ENCODE results near the gene RPN1. TPM values are rescaled to one million over a fixed set of nuclear protein-coding genes. Genes with fewer than 3 reads are reported as not detected.

The RPN1 gene
- total and polyA plus RNA-seq, 7 donors, result 33.6 to 220 (median 137) TPM

DNA sequence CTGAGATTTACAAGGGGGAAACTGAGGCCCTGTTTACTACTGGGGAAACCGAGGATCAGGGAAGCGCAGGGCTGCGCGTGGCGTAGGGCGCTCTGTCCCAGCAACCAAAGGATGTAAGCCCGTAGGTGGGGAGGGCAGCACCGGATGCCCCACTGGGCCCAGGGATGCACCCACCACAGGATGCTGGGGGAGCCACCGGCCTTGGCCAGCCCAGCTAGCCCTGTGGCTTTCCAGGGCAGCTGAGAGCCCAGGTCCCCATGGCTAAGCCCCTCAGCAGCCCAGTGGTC is 33.4 kb downstream of the RPN1 start:
- peak overlapping the region; percentile 84 to 93 (median 90) for H3K27ac ChIP-seq
- intact Hi-C loops (cut with DNase I), result loop anchor here (1.0 to 5.0 kb wide), 4 partner anchors 33 to 229 kb away; partner anchors contain the start of genes RAB7A and RPN1
- no peaks in the 10 kb centered on the region for H3K27me3 ChIP-seq
- WGBS, 2 donors, result 45 to 62% methylated on average over 9 of the region's 9 CpGs
- peaks cover 0 to 21% (median 18%) of the 10 kb centered on the region in 4 donors for H3K4me1 ChIP-seq
- H3K4me3 ChIP-seq, result peak overlapping the region; percentile 78 to 90 (median 84)
- no peak for TF ChIP-seq POLR2A (IDR thresholded peaks at IDR 0.05)
- no peak for TF ChIP-seq POLR2AphosphoS5 (IDR thresholded peaks at IDR 0.05)
- no peak for TF ChIP-seq EP300 (IDR thresholded peaks at IDR 0.05)
- TF ChIP-seq, protein P1, sequence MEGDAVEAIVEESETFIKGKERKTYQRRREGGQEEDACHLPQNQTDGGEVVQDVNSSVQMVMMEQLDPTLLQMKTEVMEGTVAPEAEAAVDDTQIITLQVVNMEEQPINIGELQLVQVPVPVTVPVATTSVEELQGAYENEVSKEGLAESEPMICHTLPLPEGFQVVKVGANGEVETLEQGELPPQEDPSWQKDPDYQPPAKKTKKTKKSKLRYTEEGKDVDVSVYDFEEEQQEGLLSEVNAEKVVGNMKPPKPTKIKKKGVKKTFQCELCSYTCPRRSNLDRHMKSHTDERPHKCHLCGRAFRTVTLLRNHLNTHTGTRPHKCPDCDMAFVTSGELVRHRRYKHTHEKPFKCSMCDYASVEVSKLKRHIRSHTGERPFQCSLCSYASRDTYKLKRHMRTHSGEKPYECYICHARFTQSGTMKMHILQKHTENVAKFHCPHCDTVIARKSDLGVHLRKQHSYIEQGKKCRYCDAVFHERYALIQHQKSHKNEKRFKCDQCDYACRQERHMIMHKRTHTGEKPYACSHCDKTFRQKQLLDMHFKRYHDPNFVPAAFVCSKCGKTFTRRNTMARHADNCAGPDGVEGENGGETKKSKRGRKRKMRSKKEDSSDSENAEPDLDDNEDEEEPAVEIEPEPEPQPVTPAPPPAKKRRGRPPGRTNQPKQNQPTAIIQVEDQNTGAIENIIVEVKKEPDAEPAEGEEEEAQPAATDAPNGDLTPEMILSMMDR (IDR thresholded peaks at IDR 0.05), result no peak
- H3K36me3 ChIP-seq, result peaks cover 10 to 32% (median 18%) of the 10 kb centered on the region in 4 donors
- DNase-seq, result no peak
- H3K9me3 ChIP-seq, result no peaks in the 10 kb centered on the region

DNA sequence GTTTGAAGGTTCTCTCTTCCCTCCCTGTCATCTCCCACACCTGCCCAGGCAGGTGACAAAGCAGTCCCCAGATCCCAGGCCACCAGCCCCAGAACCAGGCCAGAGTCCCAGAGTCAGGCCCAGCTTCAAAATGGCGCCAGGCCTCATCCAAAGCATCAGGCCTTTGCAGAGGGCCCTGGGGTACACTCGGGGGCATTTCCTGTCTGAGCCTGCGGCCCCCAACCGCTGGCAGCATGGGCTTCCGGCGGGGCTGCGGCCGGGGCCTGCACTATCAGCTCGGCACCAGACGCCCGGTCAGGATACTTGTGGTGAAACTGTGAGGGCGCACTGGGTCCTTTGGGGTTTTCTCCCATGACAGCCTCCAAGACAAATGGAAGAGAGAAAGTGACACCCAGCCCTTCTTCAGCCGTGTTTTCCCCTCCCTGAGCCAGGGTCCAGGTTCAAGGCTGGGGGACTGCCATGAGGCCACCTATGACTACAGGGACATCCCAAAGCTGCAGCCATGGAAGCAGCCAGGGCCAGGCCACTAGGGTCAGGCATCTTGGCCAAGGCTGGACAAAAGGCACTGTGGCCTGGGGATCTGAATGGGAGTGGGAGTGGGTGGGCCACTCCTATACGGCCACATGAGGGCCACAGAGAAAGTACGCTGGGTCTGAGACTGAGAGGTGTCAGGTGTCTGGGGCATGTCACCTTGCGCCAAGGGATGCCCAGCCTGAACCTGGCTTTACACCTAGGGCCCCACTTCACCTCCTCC is 33.9 kb downstream of the RPN1 start:
- intact Hi-C loops (cut with DNase I), result loop anchor here (1.0 to 5.0 kb wide), 4 partner anchors 34 to 230 kb away; partner anchors contain the start of genes RAB7A and RPN1
- peak; percentile 59 for DNase-seq
- H3K9me3 ChIP-seq, result no peaks in the 10 kb centered on the region
- peak overlapping the region in 3 of 4 donors; percentile 78 to 90 (median 85) for H3K4me3 ChIP-seq
- WGBS, 2 donors, result 88 to 90% methylated on average over 16 of the region's 16 CpGs
- no peak for TF ChIP-seq POLR2A (IDR thresholded peaks at IDR 0.05)
- TF ChIP-seq EP300 (IDR thresholded peaks at IDR 0.05), result no peak
- no peak for TF ChIP-seq POLR2AphosphoS5 (IDR thresholded peaks at IDR 0.05)
- TF ChIP-seq, protein P1 (IDR thresholded peaks at IDR 0.05), result no peak
- peak overlapping the region; percentile 84 to 93 (median 90) for H3K27ac ChIP-seq
- peaks cover 7 to 27% (median 13%) of the 10 kb centered on the region in 4 donors for H3K36me3 ChIP-seq
- H3K27me3 ChIP-seq, result no peaks in the 10 kb centered on the region
- peaks cover 0 to 21% (median 18%) of the 10 kb centered on the region in 4 donors for H3K4me1 ChIP-seq

DNA sequence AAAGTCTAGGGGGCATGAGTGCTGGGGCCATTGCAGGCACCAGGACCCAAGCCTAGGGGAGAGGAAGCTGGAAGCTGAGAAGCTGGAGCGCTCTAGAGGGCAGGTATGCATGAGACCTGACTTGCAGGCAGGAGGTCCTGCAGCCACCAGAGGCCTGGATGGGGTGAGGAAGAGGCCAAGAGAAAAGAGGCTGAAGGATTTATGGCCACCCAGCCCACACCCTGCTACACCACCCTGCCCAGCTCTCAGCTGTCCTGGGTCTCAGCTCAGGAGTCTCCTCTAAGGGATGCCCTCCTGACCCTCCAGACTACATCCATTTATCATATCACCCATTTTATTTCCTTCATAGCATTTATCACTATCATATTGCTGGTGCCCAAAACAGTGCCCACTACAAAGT is 36.5 kb downstream of the RPN1 start:
- Histone ChIP-seq H3K36me3 (peaks cover 0 to 2% (median 0%) of the 10 kb centered on the region in 4 donors), H3K27ac (no peak overlapping the region), H3K4me3 (no peak overlapping the region), H3K4me1 (peaks cover 0 to 17% (median 15%) of the 10 kb centered on the region in 4 donors), H3K9me3 (no peaks in the 10 kb centered on the region), H3K27me3 (no peaks in the 10 kb centered on the region)
- TF ChIP-seq POLR2A (IDR thresholded peaks at IDR 0.05) (no peak), POLR2AphosphoS5 (IDR thresholded peaks at IDR 0.05) (no peak), EP300 (IDR thresholded peaks at IDR 0.05) (no peak)
- TF ChIP-seq, protein P1 (IDR thresholded peaks at IDR 0.05), result no peak
- intact Hi-C loops (cut with DNase I), result loop anchor here (5.0 kb wide), 1 partner anchor 117 kb away; no protein-coding TSS in a partner anchor
- DNase-seq, result no peak
- 96 to 100% methylated on average over 1 of the region's 1 CpG for WGBS, 2 donors

DNA sequence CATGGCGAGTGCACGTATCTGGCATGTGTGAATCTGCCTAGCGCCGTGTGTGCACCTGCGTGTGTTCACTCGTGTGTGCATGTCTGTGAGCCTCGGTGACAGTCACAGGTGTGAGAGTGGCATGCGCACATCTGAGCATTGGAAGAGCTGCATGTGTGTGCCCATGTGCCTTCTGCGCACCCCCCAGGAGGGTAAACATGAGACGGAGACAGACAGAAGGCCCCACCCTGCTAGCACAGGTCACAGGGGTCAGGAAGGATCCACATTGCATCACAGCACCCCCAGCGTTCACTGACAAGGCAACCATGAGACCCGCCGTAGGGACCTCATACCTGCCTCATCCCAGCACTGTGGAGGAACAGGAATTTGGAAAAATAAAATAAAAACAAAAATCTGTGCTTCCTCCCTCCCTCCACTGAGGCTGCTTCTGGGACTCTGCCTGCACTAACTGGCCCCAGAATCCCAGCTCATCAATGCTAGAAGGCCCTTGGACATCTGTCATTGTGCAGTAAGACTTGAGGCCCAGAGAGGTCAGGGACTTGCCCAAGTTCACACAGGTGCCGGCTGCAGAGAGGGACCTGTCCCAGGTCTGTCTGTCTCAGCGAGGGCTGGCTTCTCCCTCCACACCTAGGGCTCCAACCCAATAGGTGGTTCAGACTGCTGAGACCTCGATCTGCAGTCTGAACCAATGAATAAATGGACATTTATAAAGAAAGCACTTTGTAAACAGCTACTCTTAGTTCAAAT is 37.4 kb downstream of the RPN1 start:
- H3K36me3 ChIP-seq, result no peaks in the 10 kb centered on the region
- TF ChIP-seq, protein P1 (IDR thresholded peaks at IDR 0.05), result no peak
- no peak for TF ChIP-seq POLR2AphosphoS5 (IDR thresholded peaks at IDR 0.05)
- TF ChIP-seq POLR2A (IDR thresholded peaks at IDR 0.05), result no peak
- no peak for TF ChIP-seq EP300 (IDR thresholded peaks at IDR 0.05)
- 81 to 86% methylated on average over 16 of the region's 16 CpGs for WGBS, 2 donors
- peaks cover 0 to 11% (median 10%) of the 10 kb centered on the region in 4 donors for H3K4me1 ChIP-seq
- no peak for DNase-seq
- intact Hi-C loops (cut with DNase I), result loop anchor here (5.0 kb wide), 1 partner anchor 116 kb away; no protein-coding TSS in a partner anchor
- no peaks in the 10 kb centered on the region for H3K27me3 ChIP-seq
- H3K27ac ChIP-seq, result no peak overlapping the region
- H3K9me3 ChIP-seq, result no peaks in the 10 kb centered on the region
- H3K4me3 ChIP-seq, result no peak overlapping the region

Data from sigmoid colon (tissue), 7 donors.